GM12878 (cell line): ENCODE results near the gene OGA. TPM values are rescaled to one million over a fixed set of nuclear protein-coding genes. Genes with fewer than 3 reads are reported as not detected.

Experiments used
- ATF3 ChIP-seq: IDR thresholded peaks from 2 replicates; pipeline ENCODE4 v1.6.1; 2011; ENCODE audit warnings: low read depth, mild to moderate bottlenecking, low read length, moderate library complexity, borderline replicate concordance; ENCODE audit errors: extremely low read depth
- BHLHE40 ChIP-seq, 2 experiments: fragments of 450-650 bp in 1 of 2; IDR thresholded peaks; 2 replicates each; pipeline ENCODE4 v1.6.1; 2011 to 2017; ENCODE audit warnings: low read depth in 2 of 2, borderline replicate concordance in 1 of 2, improper control_type of control experiment in 1 of 2, low read length in 1 of 2, mild to moderate bottlenecking in 1 of 2
- CEBPZ ChIP-seq: fragments of 150-350 bp; IDR thresholded peaks from 2 replicates; pipeline ENCODE4 v1.6.1; 2016; ENCODE audit warnings: low read depth, low read length
- E2F4 ChIP-seq: IDR thresholded peaks from 2 replicates; pipeline ENCODE4 v1.6.1; 2012; ENCODE audit warnings: low read depth, low read length, improper control_type of control experiment
- ESRRA ChIP-seq: IDR thresholded peaks from 2 replicates; pipeline ENCODE4 v1.6.1; 2012; ENCODE audit warnings: mild to moderate bottlenecking, low read length, improper control_type of control experiment
- FOXK2 ChIP-seq: fragments of 450-650 bp; IDR thresholded peaks from 2 replicates; pipeline ENCODE4 v1.6.1; 2017; ENCODE audit warnings: mild to moderate bottlenecking, moderate library complexity
- IKZF1 ChIP-seq: fragments of 450-650 bp; conservative IDR thresholded peaks from 2 replicates; pipeline ENCODE4 v1.6.1; 2017; ENCODE audit warnings: antibody characterized with exemption, mild to moderate bottlenecking
- IRF4 ChIP-seq: IDR thresholded peaks from 2 replicates; pipeline ENCODE4 v1.6.1; 2011; ENCODE audit warnings: low read depth, low read length
- MTA3 ChIP-seq: IDR thresholded peaks from 2 replicates; pipeline ENCODE4 v1.6.1; 2012; ENCODE audit warnings: low read length, inconsistent platforms, borderline replicate concordance
- NFYB ChIP-seq: IDR thresholded peaks from 2 replicates; pipeline ENCODE4 v1.6.1; 2011; ENCODE audit warnings: low read depth, mild to moderate bottlenecking, low read length, improper control_type of control experiment, moderate library complexity; ENCODE audit not compliant: insufficient read depth
- NR2F1 ChIP-seq: fragments of 450-650 bp; conservative IDR thresholded peaks from 2 replicates; pipeline ENCODE4 v1.6.1; 2017; ENCODE audit warnings: mild to moderate bottlenecking
- PML ChIP-seq: IDR thresholded peaks from 2 replicates; pipeline ENCODE4 v1.6.1; 2012; ENCODE audit warnings: low read length, inconsistent platforms
- POLR2A ChIP-seq: IDR thresholded peaks from 2 replicates; pipeline ENCODE4 v1.6.1; 2011; ENCODE audit warnings: low read depth, mild to moderate bottlenecking, low read length
- SMAD1 ChIP-seq: fragments of 450-650 bp; IDR thresholded peaks from 2 replicates; pipeline ENCODE4 v1.6.1; 2018; ENCODE audit warnings: mild to moderate bottlenecking, low read depth; ENCODE audit not compliant: partially characterized antibody
- SMC3 ChIP-seq: IDR thresholded peaks from 2 replicates; pipeline ENCODE4 v1.6.1; 2011; ENCODE audit warnings: low read length, improper control_type of control experiment, borderline replicate concordance
- TCF7 ChIP-seq: IDR thresholded peaks from 2 replicates; pipeline ENCODE4 v1.6.1; 2014; ENCODE audit warnings: antibody characterized with exemption, borderline replicate concordance
- ZBTB33 ChIP-seq: fragments of 450-650 bp; IDR thresholded peaks from 2 replicates; pipeline ENCODE4 v1.6.1; 2017; ENCODE audit warnings: mild to moderate bottlenecking
- polyA plus RNA-seq, 11 experiments: library from polyadenylated mRNA; depleted of rRNA in 4 of 11; unstranded in 6 of 11; stranded (reverse) in 5 of 11; fragments of >200 nt; fragmentation: Nextera tagmentation in 4 of 11; fragmentation: Illumina TruSeq in 1 of 11; extraction: Ambion mirVana in 4 of 11; extraction: Trizol in 1 of 11; gene quantifications; 1 replicate in 1 of 11; 2 replicates in 10 of 11; pipeline versions ENCODE4 v1.2.1 to v1.2.3, GENCODE V29; 2011 to 2016; ENCODE audit warnings: inconsistent platforms in 2 of 11, missing spikeins in 2 of 11, low read depth in 1 of 11
- total RNA-seq, 4 experiments: library from RNA; depleted of rRNA in 3 of 4; stranded (reverse); fragments of >200 nt in 3 of 4; fragmentation: Illumina TruSeq in 1 of 4; extraction: Trizol in 1 of 4; gene quantifications; 2 replicates each; pipeline versions ENCODE4 v1.2.1 to v1.2.3, GENCODE V29; 2013 to 2021

OGA gene
- total and polyA plus RNA-seq, 10 of the 15 experiments (the other 5 are each of a cell fraction or from before 2014, with no cell fraction given) = 23.0 to 145 (median 85.2) TPM

GRCh38 chr10:101817337-101818118 lies 716 bp downstream of the OGA start (continued):
- 0 out of 2 replicates have a peak, but pooled peaks have one; percentile 31 for TF ChIP-seq IKZF1
- TF ChIP-seq FOXK2 = no peak
- TF ChIP-seq IRF4 = no peak
- TF ChIP-seq SMC3 = no peak
- TF ChIP-seq POLR2A = 0 out of 2 replicates have a peak, but pooled peaks have one; percentile 15
- no peak for TF ChIP-seq NFYB
- no peak for TF ChIP-seq PML
- no peak for TF ChIP-seq MTA3
- peak in 1 of 2 experiments; percentile 23; a peak in 1 of 4 replicates for TF ChIP-seq BHLHE40 (IDR thresholded peaks at IDR 0.05; ENCODE audit: borderline replicate concordance in 1 of 2, low read depth in 2 of 2, low read length in 1 of 2)
- no peak for TF ChIP-seq SMAD1
- TF ChIP-seq ESRRA = no peak
- no peak for TF ChIP-seq ATF3
- TF ChIP-seq E2F4 = 0 out of 2 replicates have a peak, but pooled peaks have one; percentile 17
- TF ChIP-seq CEBPZ = no peak
- TF ChIP-seq ZBTB33 = no peak
- peak; percentile 11; the same call in 1 of the 2 replicates for TF ChIP-seq NR2F1
- no peak for TF ChIP-seq TCF7
